Measurements from ENCODE around the gene PHLDB2. TPM values are rescaled to one million over a fixed set of nuclear protein-coding genes. Genes with fewer than 3 reads are reported as not detected.

PHLDB2 gene
- total and polyA plus RNA-seq, 2 of the 8 experiments (the other 6 are each of a cell fraction or from before 2014, with no cell fraction given) = 5.8 to 22.6 TPM

- Histone ChIP-seq H3K4ac (replicated peaks; ENCODE audit: insufficient read length, low read depth, low read length) (no peak overlapping the region), H2BK5ac (ENCODE audit: low read depth, low read length) (no peak overlapping the region), H2BK12ac (ENCODE audit: low read depth, low read length) (no peak overlapping the region), H4K5ac (ENCODE audit: insufficient read length, low read depth, low read length) (no peak overlapping the region), H3K4me2 (ENCODE audit: insufficient read depth in 1 of 2, low read depth in 2 of 2, low read length in 2 of 2) (no peak overlapping the region), H3K9me3 (ENCODE audit: insufficient read depth in 2 of 2, low read depth in 1 of 2, low read length in 1 of 2) (no peaks in the 10 kb centered on the region), H4K91ac (replicated peaks; ENCODE audit: insufficient read length, low read length) (no peak overlapping the region), H3K56ac (replicated peaks; ENCODE audit: insufficient read length, low read depth, low read length) (no peak overlapping the region), H3K4me3 (ENCODE audit: extremely low read depth in 1 of 4, insufficient read depth in 2 of 4, low read depth in 3 of 4, low read length in 4 of 4) (no peak overlapping the region), H3K23ac (ENCODE audit: insufficient read length) (no peak overlapping the region), H4K20me1 (replicated peaks in 1 of 2; ENCODE audit: control insufficient read depth in 1 of 2, insufficient read depth in 2 of 2, low read length in 2 of 2) (no peaks in the 10 kb centered on the region), H3K79me2 (ENCODE audit: control insufficient read depth in 1 of 2, insufficient read depth in 2 of 2, low read length in 2 of 2) (no peaks in the 10 kb centered on the region), H4K8ac (ENCODE audit: extremely low read depth, insufficient read depth, low read length) (no peak overlapping the region), H3K9ac (replicated peaks in 1 of 4; ENCODE audit: extremely low read depth in 1 of 4, low read depth in 3 of 4, low read length in 3 of 4) (no peak overlapping the region), H3K14ac (ENCODE audit: insufficient read length) (no peak overlapping the region), H3K4me1 (replicated peaks in 1 of 4; ENCODE audit: control insufficient read depth in 3 of 4, insufficient read depth in 4 of 4, low read length in 3 of 4) (no peaks in the 10 kb centered on the region), H2BK20ac (ENCODE audit: low read length) (no peak overlapping the region), H2AK5ac (ENCODE audit: low read depth, low read length) (no peak overlapping the region), H3K79me1 (ENCODE audit: low read depth, low read length) (no peaks in the 10 kb centered on the region), H3K27me3 (replicated peaks in 1 of 4; ENCODE audit: control insufficient read depth in 3 of 4, extremely low read depth in 1 of 4, insufficient read depth in 3 of 4, low read length in 3 of 4) (no peaks in the 10 kb centered on the region), H3K23me2 (ENCODE audit: low read depth, low read length) (no peaks in the 10 kb centered on the region), H3K36me3 (ENCODE audit: control insufficient read depth in 2 of 4, insufficient read depth in 4 of 4, low read length in 3 of 4) (no peaks in the 10 kb centered on the region), H2BK15ac (ENCODE audit: low read length) (no peak overlapping the region), H2AFZ (ENCODE audit: low read length) (no peak overlapping the region), H2BK120ac (replicated peaks; ENCODE audit: low read depth, low read length) (no peak overlapping the region), H3K18ac (ENCODE audit: extremely low read depth, low read length) (no peak overlapping the region), H3K27ac (ENCODE audit: low read depth, low read length) (no peak overlapping the region)
- ChIA-PET CTCF (ENCODE audit: partially characterized antibody) (no interaction called here), POLR2A (ENCODE audit: partially characterized antibody) (no interaction called here)
- FAIRE-seq (no peak), DNase-seq (ENCODE audit: low read depth in 1 of 2, low spot score in 2 of 2) (no peak)
- WGBS, 2 experiments (ENCODE audit: extremely low coverage in 1 of 2, insufficient coverage in 1 of 2, insufficient read length in 1 of 2, insufficient replicate concordance in 2 of 2, low coverage in 1 of 2, low lambda C conversion rate in 2 of 2, missing lambda C conversion rate in 1 of 2) = 95% methylated on average over 4 of the region's 4 CpGs; no CpG with 5 or more reads in 1 of the 2 experiments
- TF ChIP-seq CBX5 (IDR thresholded peaks at IDR 0.05; ENCODE audit: low read depth, low read length) (no peak), PHF8 (conservative IDR thresholded peaks at IDR 0.05; ENCODE audit: low read depth, low read length) (no peak), EP300 (IDR thresholded peaks at IDR 0.05; ENCODE audit: borderline replicate concordance in 1 of 2, low read depth in 2 of 2, low read length in 2 of 2) (no peak), GABPA (IDR thresholded peaks at IDR 0.05; ENCODE audit: borderline replicate concordance, insufficient read depth, low read length) (no peak), SRF (IDR thresholded peaks at IDR 0.05; ENCODE audit: low read depth, low read length) (no peak), SIN3A (conservative IDR thresholded peaks at IDR 0.05 in 1 of 2, IDR thresholded peaks at IDR 0.05 in 1 of 2; ENCODE audit: low read depth in 1 of 2, low read length in 2 of 2) (no peak), ATF3 (IDR thresholded peaks at IDR 0.05; ENCODE audit: insufficient read depth, low read depth, low read length) (no peak), JUN (IDR thresholded peaks at IDR 0.05; ENCODE audit: low read depth, low read length) (no peak), ASH2L (IDR thresholded peaks at IDR 0.05; ENCODE audit: low read length) (no peak), MAFK (IDR thresholded peaks at IDR 0.05; ENCODE audit: low read depth, low read length) (no peak), RFX5 (IDR thresholded peaks at IDR 0.05; ENCODE audit: borderline replicate concordance, low read depth, low read length) (no peak), KDM1A (IDR thresholded peaks at IDR 0.05; ENCODE audit: borderline replicate concordance, low read length) (no peak), YY1 (IDR thresholded peaks at IDR 0.05; ENCODE audit: low read depth, low read length) (no peak), GTF2F1 (IDR thresholded peaks at IDR 0.05; ENCODE audit: borderline replicate concordance, low read depth, low read length) (no peak), POLR2A (IDR thresholded peaks at IDR 0.05; ENCODE audit: control extremely low read depth in 1 of 2, low read depth in 2 of 2, low read length in 2 of 2) (no peak)
Measured at GRCh38 chr3:112018712-112019111, 159.6 kb downstream of the PHLDB2 start.

All from H1 (cell line).